WTC11 (cell line): Measurements from ENCODE around the gene ADARB2.

Experiments
- CTCF ChIP-seq: fragments of 200-600 bp; IDR thresholded peaks from 2 replicates; pipeline ENCODE4 v1.8.0; 2022; ENCODE audit warnings: antibody characterized with exemption
- FOXJ3 ChIP-seq: sonication (generic); formaldehyde crosslinking; IDR thresholded peaks from 2 replicates; pipeline ENCODE4 v1.9.0; 2021; ENCODE audit warnings: missing genetic modification reagents, mild to moderate bottlenecking, borderline replicate concordance
- IRF1 ChIP-seq: sonication (generic); formaldehyde crosslinking; IDR thresholded peaks from 2 replicates; pipeline ENCODE4 v1.8.0; 2023; ENCODE audit warnings: missing genetic modification reagents
- MAX ChIP-seq: sonication (generic); formaldehyde crosslinking; IDR thresholded peaks from 2 replicates; pipeline ENCODE4 v1.8.0; 2022; ENCODE audit warnings: mild to moderate bottlenecking, missing genetic modification reagents
- NR1H2 ChIP-seq: sonication (generic); formaldehyde crosslinking; IDR thresholded peaks from 2 replicates; pipeline ENCODE4 v1.9.0; 2021; ENCODE audit warnings: mild to moderate bottlenecking, moderate library complexity, missing genetic modification reagents
- RORB ChIP-seq: fragments of 250-450 bp; sonication (Bioruptor Pico); IDR thresholded peaks from 2 replicates; pipeline ENCODE4 v1.9.0; 2021; ENCODE audit warnings: mild to moderate bottlenecking
- TF ChIP-seq, protein P1 (sequence below): sonication (generic); formaldehyde crosslinking; IDR thresholded peaks from 2 replicates; pipeline ENCODE4 v1.8.1; 2023; ENCODE audit warnings: mild to moderate bottlenecking, missing genetic modification reagents
- TF ChIP-seq, protein P2 (sequence below): fragments of 250-450 bp; sonication (Bioruptor Pico); IDR thresholded peaks from 2 replicates; pipeline ENCODE4 v2.1.2; 2022; ENCODE audit warnings: mild to moderate bottlenecking, moderate library complexity

GRCh38 chr10:1214882-1215540 is 522.3 kb downstream of the ADARB2 start:
- TF ChIP-seq, protein P1, sequence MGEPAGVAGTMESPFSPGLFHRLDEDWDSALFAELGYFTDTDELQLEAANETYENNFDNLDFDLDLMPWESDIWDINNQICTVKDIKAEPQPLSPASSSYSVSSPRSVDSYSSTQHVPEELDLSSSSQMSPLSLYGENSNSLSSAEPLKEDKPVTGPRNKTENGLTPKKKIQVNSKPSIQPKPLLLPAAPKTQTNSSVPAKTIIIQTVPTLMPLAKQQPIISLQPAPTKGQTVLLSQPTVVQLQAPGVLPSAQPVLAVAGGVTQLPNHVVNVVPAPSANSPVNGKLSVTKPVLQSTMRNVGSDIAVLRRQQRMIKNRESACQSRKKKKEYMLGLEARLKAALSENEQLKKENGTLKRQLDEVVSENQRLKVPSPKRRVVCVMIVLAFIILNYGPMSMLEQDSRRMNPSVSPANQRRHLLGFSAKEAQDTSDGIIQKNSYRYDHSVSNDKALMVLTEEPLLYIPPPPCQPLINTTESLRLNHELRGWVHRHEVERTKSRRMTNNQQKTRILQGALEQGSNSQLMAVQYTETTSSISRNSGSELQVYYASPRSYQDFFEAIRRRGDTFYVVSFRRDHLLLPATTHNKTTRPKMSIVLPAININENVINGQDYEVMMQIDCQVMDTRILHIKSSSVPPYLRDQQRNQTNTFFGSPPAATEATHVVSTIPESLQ (CRISPR knock-in tag): no peak
- TF ChIP-seq, protein P2, sequence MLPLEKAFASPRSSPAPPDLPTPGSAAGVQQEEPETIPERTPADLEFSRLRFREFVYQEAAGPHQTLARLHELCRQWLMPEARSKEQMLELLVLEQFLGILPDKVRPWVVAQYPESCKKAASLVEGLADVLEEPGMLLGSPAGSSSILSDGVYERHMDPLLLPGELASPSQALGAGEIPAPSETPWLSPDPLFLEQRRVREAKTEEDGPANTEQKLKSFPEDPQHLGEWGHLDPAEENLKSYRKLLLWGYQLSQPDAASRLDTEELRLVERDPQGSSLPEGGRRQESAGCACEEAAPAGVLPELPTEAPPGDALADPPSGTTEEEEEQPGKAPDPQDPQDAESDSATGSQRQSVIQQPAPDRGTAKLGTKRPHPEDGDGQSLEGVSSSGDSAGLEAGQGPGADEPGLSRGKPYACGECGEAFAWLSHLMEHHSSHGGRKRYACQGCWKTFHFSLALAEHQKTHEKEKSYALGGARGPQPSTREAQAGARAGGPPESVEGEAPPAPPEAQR: no peak
- TF ChIP-seq NR1H2 (no peak), IRF1 (CRISPR knock-in tag) (no peak), MAX (CRISPR knock-in tag) (no peak), FOXJ3 (no peak), CTCF (no peak), RORB (CRISPR knock-in tag) (no peak)
